Activated effector memory CD4-positive, alpha-beta T cell treated with Interleukin-2 at 50 U/mL for 16 hours (primary cell): ENCODE results near the gene RIT1.

Experiments
- DNase-seq: peaks from one replicate; pipeline ENCODE4 v3.0.0-alpha.2; 2020

Gene RIT1

GRCh38 chr1:155911156-155912055 is at the start of gene RIT1:
Gene RIT1, minus strand, starts transcription at chr1:155911349. Its CDS starts 588 bp downstream, at chr1:155910761.
- DNase-seq = peak; percentile 78

- DNase-seq = no peak
Measured at GRCh38 chr1:155960081-155960745, 49.1 kb upstream of the RIT1 start.

GRCh38 chr1:155957411-155957915 is 46.3 kb upstream of the RIT1 start:
- no peak for DNase-seq

- DNase-seq = no peak
Measured at GRCh38 chr1:155954645-155955044, 43.5 kb upstream of the RIT1 start.

GRCh38 chr1:155952505-155952890 is 41.3 kb upstream of the RIT1 start:
- DNase-seq = no peak

- DNase-seq = no peak
Measured at GRCh38 chr1:155951753-155952504, 40.8 kb upstream of the RIT1 start.

GRCh38 chr1:155950829-155951228 is 39.7 kb upstream of the RIT1 start:
- DNase-seq = no peak

- DNase-seq = no peak
Measured at GRCh38 chr1:155947741-155948140, 36.6 kb upstream of the RIT1 start.

GRCh38 chr1:155947292-155947691 is 36.1 kb upstream of the RIT1 start:
- DNase-seq = no peak

- DNase-seq = no peak
Measured at GRCh38 chr1:155946633-155947219, 35.6 kb upstream of the RIT1 start.

- no peak for DNase-seq
Measured at GRCh38 chr1:155944444-155944799, 33.3 kb upstream of the RIT1 start.

GRCh38 chr1:155942578-155943141 is 31.5 kb upstream of the RIT1 start:
- no peak for DNase-seq

- no peak for DNase-seq
Measured at GRCh38 chr1:155941845-155942531, 30.8 kb upstream of the RIT1 start.

- DNase-seq = no peak
Measured at GRCh38 chr1:155940993-155941844, 30.1 kb upstream of the RIT1 start, which contains the start of gene RXFP4. Gene RXFP4, plus strand, starts transcription at chr1:155941638. Its CDS starts 72 bp downstream, at chr1:155941710.

GRCh38 chr1:155940482-155940992 is 29.4 kb upstream of the RIT1 start:
- no peak for DNase-seq

GRCh38 chr1:155938220-155938627 is 27.1 kb upstream of the RIT1 start:
- no peak for DNase-seq

- DNase-seq = no peak
Measured at GRCh38 chr1:155934936-155935590, 23.9 kb upstream of the RIT1 start.

- peak; percentile 92 for DNase-seq
Measured at GRCh38 chr1:155934097-155934935, 23.2 kb upstream of the RIT1 start, which contains the start of gene KHDC4. Gene KHDC4, minus strand, starts transcription at chr1:155934413. Its CDS starts 40 bp downstream, at chr1:155934373.

- DNase-seq = no peak
Measured at GRCh38 chr1:155933591-155934096, 22.5 kb upstream of the RIT1 start.
